Measurements from ENCODE around the gene COX20. TPM values are rescaled to one million over a fixed set of nuclear protein-coding genes. Genes with fewer than 3 reads are reported as not detected.

The COX20 gene
- total and polyA plus RNA-seq, 2 of the 8 experiments (the other 6 are each of a cell fraction or from before 2014, with no cell fraction given), result 17.5 to 28.8 TPM

GRCh38 chr1:244857761-244858160, 22.3 kb downstream of the COX20 start (continued):
- TF ChIP-seq HDAC2 (IDR thresholded peaks at IDR 0.05; ENCODE audit: borderline replicate concordance in 1 of 2, low read depth in 2 of 2, low read length in 2 of 2) (no peak), SIRT6 (IDR thresholded peaks at IDR 0.05; ENCODE audit: low read length) (no peak), SUZ12 (IDR thresholded peaks at IDR 0.05; ENCODE audit: low read length) (no peak), SIN3A (conservative IDR thresholded peaks at IDR 0.05 in 1 of 2, IDR thresholded peaks at IDR 0.05 in 1 of 2; ENCODE audit: low read depth in 1 of 2, low read length in 2 of 2) (no peak), BCL11A (IDR thresholded peaks at IDR 0.05; ENCODE audit: low read depth in 2 of 2, low read length in 2 of 2) (no peak), TCF12 (IDR thresholded peaks at IDR 0.05; ENCODE audit: low read depth, low read length) (no peak), POU5F1 (IDR thresholded peaks at IDR 0.05; ENCODE audit: low read depth, low read length) (no peak)

Measured in H1 (cell line).